Uterus (tissue), 4 donors: Measurements from ENCODE around the gene QKI. TPM values are rescaled to one million over a fixed set of nuclear protein-coding genes. Genes with fewer than 3 reads are reported as not detected.

Experiments used
- DNase-seq, 2 donors: peaks; one replicate each; pipeline ENCODE4 v3.0.0-alpha.2; 2019 to 2020
- H3K27ac ChIP-seq, 2 donors: fragments of 200-600 bp; sonication (generic); 1 replicate in 1 of 2; 2 replicates in 1 of 2; pipeline ENCODE4 v1.5.1; 2016 to 2018
- H3K27me3 ChIP-seq, 2 donors: fragments of 200-600 bp; sonication (generic); one replicate each; pipeline ENCODE4 v1.5.1; 2018 to 2019; ENCODE audit warnings: control low read depth in 1 of 2
- H3K36me3 ChIP-seq, 2 donors: fragments of 200-600 bp; sonication (generic); one replicate each; pipeline ENCODE4 v1.5.1; 2019; ENCODE audit warnings: control low read depth in 1 of 2
- H3K4me1 ChIP-seq, 2 donors: fragments of 200-600 bp; sonication (generic); one replicate each; pipeline ENCODE4 v1.5.1; 2018 to 2019; ENCODE audit warnings: control low read depth in 1 of 2
- H3K4me3 ChIP-seq, 2 donors: fragments of 200-600 bp; sonication (generic); 1 replicate in 1 of 2; 2 replicates in 1 of 2; pipeline ENCODE4 v1.5.1; 2018 to 2019; ENCODE audit warnings: mild to moderate bottlenecking in 1 of 2
- H3K9me3 ChIP-seq, 2 donors: fragments of 200-600 bp; sonication (generic); one replicate each; pipeline ENCODE4 v1.5.1; 2019; ENCODE audit warnings: control low read depth in 1 of 2
- POLR2A ChIP-seq, 2 donors: fragments of 450-650 bp; IDR thresholded peaks; one replicate each; pipeline ENCODE4 v1.6.1; 2016; ENCODE audit warnings: antibody characterized with exemption in 2 of 2, mild to moderate bottlenecking in 1 of 2, moderate library complexity in 1 of 2
- intact Hi-C: fragments of 100-400 bp; cut with DNase I; formaldehyde crosslinking; loops from one replicate; pipeline ENCODE4 v1.15.1; 2023; ENCODE audit warnings: low total_unique reads
- total RNA-seq, 4 donors: library from RNA; depleted of rRNA in 3 of 4; stranded (reverse); fragments of >200 nt in 3 of 4; gene quantifications; one replicate each; pipeline versions ENCODE4 v1.1.0 to v1.2.4, GENCODE V29; 2014 to 2023
- TF ChIP-seq, protein P1 (sequence below), 4 experiments: fragments of 200-600 bp in 2 of 4; fragments of 450-650 bp in 2 of 4; sonication (generic) in 2 of 4; IDR thresholded peaks; one replicate each; pipeline ENCODE4 v1.5.1; 2016 to 2019; ENCODE audit warnings: antibody characterized with exemption in 4 of 4, mild to moderate bottlenecking in 2 of 4, moderate library complexity in 1 of 4
- donor health status: DM: yes; HTN: yes; CAD: no.

QKI gene
- total RNA-seq, 4 donors from 2014 or later = 93.5 to 213 (median 164) TPM

DNA sequence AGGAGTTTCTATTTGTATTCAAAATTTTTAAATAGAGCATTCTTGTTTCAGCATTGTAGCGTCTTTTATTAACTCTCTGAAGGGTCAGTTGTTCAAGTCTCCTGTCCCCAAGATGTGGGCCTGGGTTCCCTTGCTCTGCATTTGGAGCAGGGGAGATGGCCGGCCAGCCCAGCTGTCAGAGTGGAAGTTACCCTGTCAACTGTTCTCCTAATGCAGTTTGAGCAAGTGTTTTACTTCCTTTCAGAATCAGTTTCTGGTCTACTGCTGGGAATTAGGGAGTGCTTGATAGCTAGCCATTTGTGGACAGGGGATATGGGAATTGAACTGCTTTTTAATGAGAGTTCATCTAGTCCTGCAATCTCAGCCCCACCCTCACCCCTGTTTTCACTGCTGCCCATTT lies 116.6 kb downstream of the QKI start:
- DNase-seq = no peak
- intact Hi-C loops = no loop called here
- TF ChIP-seq, protein P1, sequence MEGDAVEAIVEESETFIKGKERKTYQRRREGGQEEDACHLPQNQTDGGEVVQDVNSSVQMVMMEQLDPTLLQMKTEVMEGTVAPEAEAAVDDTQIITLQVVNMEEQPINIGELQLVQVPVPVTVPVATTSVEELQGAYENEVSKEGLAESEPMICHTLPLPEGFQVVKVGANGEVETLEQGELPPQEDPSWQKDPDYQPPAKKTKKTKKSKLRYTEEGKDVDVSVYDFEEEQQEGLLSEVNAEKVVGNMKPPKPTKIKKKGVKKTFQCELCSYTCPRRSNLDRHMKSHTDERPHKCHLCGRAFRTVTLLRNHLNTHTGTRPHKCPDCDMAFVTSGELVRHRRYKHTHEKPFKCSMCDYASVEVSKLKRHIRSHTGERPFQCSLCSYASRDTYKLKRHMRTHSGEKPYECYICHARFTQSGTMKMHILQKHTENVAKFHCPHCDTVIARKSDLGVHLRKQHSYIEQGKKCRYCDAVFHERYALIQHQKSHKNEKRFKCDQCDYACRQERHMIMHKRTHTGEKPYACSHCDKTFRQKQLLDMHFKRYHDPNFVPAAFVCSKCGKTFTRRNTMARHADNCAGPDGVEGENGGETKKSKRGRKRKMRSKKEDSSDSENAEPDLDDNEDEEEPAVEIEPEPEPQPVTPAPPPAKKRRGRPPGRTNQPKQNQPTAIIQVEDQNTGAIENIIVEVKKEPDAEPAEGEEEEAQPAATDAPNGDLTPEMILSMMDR (IDR thresholded peaks at IDR 0.05) = no peak
- no peak for TF ChIP-seq POLR2A (IDR thresholded peaks at IDR 0.05)
- no peaks in the 10 kb centered on the region for H3K27me3 ChIP-seq
- no peaks in the 10 kb centered on the region for H3K36me3 ChIP-seq
- peaks cover 4 to 14% of the 10 kb centered on the region in 2 donors for H3K4me1 ChIP-seq
- no peaks in the 10 kb centered on the region for H3K9me3 ChIP-seq
- no peak overlapping the region for H3K27ac ChIP-seq
- H3K4me3 ChIP-seq = no peak overlapping the region

DNA sequence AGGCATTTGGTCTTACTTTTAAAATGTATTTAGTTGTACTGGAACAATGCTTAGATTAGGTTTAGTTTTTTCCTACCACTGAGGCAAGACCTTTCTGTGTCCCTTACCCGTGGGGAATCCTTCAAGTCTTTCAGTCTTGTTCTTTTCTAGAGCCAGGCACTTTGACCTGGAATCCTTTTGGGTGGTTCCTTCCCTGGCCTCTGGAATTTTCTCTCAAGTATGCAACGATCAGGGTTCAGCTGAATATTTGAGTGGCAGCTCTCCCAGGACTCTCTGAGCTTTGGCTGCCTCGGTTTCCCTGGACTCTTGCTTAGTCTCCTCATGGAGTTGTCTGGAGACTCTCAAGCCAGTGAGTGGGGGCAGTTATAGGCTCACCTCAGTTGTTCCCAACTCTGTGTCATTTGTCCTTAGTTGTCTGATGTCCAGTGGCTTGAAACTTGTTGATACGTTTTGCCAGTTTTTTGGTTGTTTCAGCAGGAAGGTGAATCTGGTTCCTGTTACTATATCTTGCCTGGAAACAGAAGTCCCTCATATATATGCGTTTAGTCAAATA lies 118.1 kb downstream of the QKI start:
- H3K36me3 ChIP-seq = no peaks in the 10 kb centered on the region
- no peaks in the 10 kb centered on the region for H3K27me3 ChIP-seq
- intact Hi-C loops = no loop called here
- H3K9me3 ChIP-seq = no peaks in the 10 kb centered on the region
- H3K27ac ChIP-seq = no peak overlapping the region
- TF ChIP-seq, protein P1 (IDR thresholded peaks at IDR 0.05) = no peak
- TF ChIP-seq POLR2A (IDR thresholded peaks at IDR 0.05) = no peak
- DNase-seq = no peak
- H3K4me1 ChIP-seq = peaks cover 4 to 10% of the 10 kb centered on the region in 2 donors
- no peak overlapping the region for H3K4me3 ChIP-seq

DNA sequence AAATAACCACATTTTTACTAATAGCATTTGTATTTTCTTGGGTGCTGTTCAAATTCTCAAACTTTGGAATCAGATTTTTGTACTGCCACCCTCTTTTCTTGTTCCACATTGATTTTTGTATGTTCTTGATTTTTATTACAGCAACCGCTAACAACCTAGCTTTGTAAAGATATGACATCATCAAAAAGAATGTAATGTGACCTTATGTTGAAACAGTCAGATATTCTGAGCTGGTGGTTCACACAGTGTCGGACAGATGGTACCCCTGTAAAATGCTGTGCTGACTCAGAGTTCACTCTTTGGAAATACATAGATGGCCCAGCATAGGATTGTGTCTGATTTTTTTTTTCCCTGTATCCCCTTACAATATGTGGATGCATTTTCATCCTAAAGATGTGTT lies 118.9 kb downstream of the QKI start:
- Histone ChIP-seq H3K4me1 (peaks cover 4% of the 10 kb centered on the region in 2 donors), H3K27ac (no peak overlapping the region), H3K36me3 (no peaks in the 10 kb centered on the region), H3K4me3 (no peak overlapping the region), H3K27me3 (no peaks in the 10 kb centered on the region), H3K9me3 (no peaks in the 10 kb centered on the region)
- intact Hi-C loops = no loop called here
- TF ChIP-seq POLR2A (IDR thresholded peaks at IDR 0.05) = no peak
- TF ChIP-seq, protein P1 (IDR thresholded peaks at IDR 0.05) = no peak
- DNase-seq = no peak

DNA sequence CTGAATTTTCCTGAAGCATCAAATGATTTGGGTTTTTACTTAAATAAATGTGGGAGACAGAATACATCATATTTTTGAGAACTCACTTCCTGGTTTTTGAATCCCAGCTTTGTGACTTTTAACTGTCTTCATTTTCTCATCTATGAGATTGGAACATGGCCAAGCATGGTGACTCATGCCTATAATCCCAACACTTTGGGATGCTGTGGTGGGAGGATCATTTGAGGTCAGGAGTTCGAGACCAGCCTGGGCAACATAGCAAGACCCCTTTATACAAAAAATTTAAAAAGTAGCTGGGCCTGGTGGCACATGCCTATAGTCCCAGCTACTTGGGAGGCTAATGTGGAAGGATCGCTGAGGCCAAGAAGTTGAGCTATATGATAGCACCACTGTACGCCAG lies 122.3 kb downstream of the QKI start:
- no peak for TF ChIP-seq POLR2A (IDR thresholded peaks at IDR 0.05)
- Histone ChIP-seq H3K9me3 (no peaks in the 10 kb centered on the region), H3K4me3 (no peak overlapping the region), H3K4me1 (peaks cover 0 to 4% of the 10 kb centered on the region in 2 donors), H3K27ac (no peak overlapping the region), H3K36me3 (no peaks in the 10 kb centered on the region), H3K27me3 (no peaks in the 10 kb centered on the region)
- intact Hi-C loops = no loop called here
- no peak for DNase-seq

DNA sequence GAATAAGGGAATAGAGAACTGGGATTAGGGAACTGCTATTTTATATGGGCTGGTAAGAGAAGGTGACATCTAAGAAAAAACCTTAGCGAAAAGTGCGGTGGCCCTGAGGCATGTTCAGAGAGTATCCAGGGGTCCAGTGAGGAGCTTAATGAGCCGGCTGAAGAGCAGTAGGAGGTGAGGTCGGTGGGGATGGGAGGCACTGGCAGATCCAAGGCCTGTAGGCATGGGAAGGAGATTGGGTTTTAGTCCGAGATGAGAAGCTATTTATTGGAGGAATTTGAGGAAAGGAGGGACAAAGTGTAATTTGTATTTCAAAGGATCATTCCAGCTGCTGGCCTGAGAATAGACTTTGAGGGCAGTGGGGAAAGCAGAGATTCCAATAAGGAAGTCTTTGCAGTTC lies 123.8 kb downstream of the QKI start:
- Histone ChIP-seq H3K9me3 (no peaks in the 10 kb centered on the region), H3K27me3 (no peaks in the 10 kb centered on the region), H3K4me3 (no peak overlapping the region), H3K4me1 (peaks cover 0 to 4% of the 10 kb centered on the region in 2 donors), H3K27ac (no peak overlapping the region), H3K36me3 (no peaks in the 10 kb centered on the region)
- TF ChIP-seq, protein P1 (IDR thresholded peaks at IDR 0.05) = no peak
- no peak for TF ChIP-seq POLR2A (IDR thresholded peaks at IDR 0.05)
- intact Hi-C loops = no loop called here
- DNase-seq = no peak
